Glutamatergic neuron (in vitro differentiated cells): ENCODE data around the gene ELOVL5. TPM values are rescaled to one million over a fixed set of nuclear protein-coding genes. Genes with fewer than 3 reads are reported as not detected.

Experiments used
- DNase-seq: peaks from one replicate; pipeline ENCODE4 v3.0.0; 2022
- H3K27ac Mint-ChIP-seq: one replicate; pipeline ENCODE4 v1.8.0; 2020; ENCODE audit warnings: mild to moderate bottlenecking, mixed read lengths, inconsistent platforms; ENCODE audit not compliant: unreplicated experiment
- H3K27me3 Mint-ChIP-seq: one replicate; pipeline ENCODE4 v1.8.0; 2020; ENCODE audit warnings: mild to moderate bottlenecking, moderate library complexity, mixed read lengths, inconsistent platforms; ENCODE audit not compliant: unreplicated experiment
- H3K36me3 Mint-ChIP-seq: one replicate; pipeline ENCODE4 v1.8.0; 2020; ENCODE audit warnings: mild to moderate bottlenecking, mixed read lengths, inconsistent platforms; ENCODE audit not compliant: unreplicated experiment
- H3K4me1 Mint-ChIP-seq: one replicate; pipeline ENCODE4 v1.8.0; 2020; ENCODE audit warnings: mild to moderate bottlenecking, low read depth, mixed read lengths, inconsistent platforms; ENCODE audit not compliant: unreplicated experiment
- H3K4me3 Mint-ChIP-seq: one replicate; pipeline ENCODE4 v1.8.0; 2020; ENCODE audit warnings: mild to moderate bottlenecking, mixed read lengths, inconsistent platforms; ENCODE audit not compliant: unreplicated experiment
- H3K9me3 Mint-ChIP-seq: one replicate; pipeline ENCODE4 v1.8.0; 2020; ENCODE audit warnings: mild to moderate bottlenecking, moderate library complexity, mixed read lengths, inconsistent platforms; ENCODE audit not compliant: unreplicated experiment
- total RNA-seq: library from RNA; stranded (reverse); fragmentation: NEBNext Ultra II Directional; extraction: Animal tissue kit (Norgen Biotek cat#: 25700); gene quantifications from one replicate; pipeline ENCODE4 v1.2.1, GENCODE V29; 2021; ENCODE audit not compliant: unreplicated experiment
- TF ChIP-seq, protein P1 (sequence below): fragments of 200-600 bp; sonication (generic); IDR thresholded peaks from one replicate; pipeline ENCODE4 v1.5.0; 2021; ENCODE audit not compliant: partially characterized antibody, unreplicated experiment

Gene ELOVL5
- total RNA-seq, 1 donor from 2014 or later = 97.2 TPM

DNA sequence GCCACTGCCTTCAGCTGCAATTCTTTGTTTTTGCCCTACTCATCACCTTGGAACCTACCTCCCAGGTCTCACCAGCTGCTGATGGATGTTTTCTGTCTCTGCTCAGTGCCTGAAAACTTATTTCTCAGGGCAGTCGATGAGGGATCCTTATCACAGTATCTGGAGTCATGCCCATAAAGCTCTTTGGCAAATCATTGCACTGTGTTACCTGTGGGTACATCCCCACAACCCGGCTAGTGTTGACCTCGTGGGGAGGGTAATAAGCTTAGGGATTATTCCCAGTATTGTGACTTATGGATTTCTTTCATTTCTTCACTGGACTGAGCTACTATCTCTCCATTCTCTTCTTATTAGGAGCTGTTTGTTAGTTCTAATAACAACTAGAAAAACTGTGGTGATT, 91.7 kb downstream of the ELOVL5 start:
- Mint-ChIP-seq H3K9me3 (peaks cover 2% of the 10 kb centered on the region), H3K36me3 (peaks cover 5% of the 10 kb centered on the region), H3K27ac (no peak overlapping the region), H3K27me3 (no peaks in the 10 kb centered on the region), H3K4me1 (no peaks in the 10 kb centered on the region), H3K4me3 (no peak overlapping the region)
- DNase-seq = no peak
- TF ChIP-seq, protein P1, sequence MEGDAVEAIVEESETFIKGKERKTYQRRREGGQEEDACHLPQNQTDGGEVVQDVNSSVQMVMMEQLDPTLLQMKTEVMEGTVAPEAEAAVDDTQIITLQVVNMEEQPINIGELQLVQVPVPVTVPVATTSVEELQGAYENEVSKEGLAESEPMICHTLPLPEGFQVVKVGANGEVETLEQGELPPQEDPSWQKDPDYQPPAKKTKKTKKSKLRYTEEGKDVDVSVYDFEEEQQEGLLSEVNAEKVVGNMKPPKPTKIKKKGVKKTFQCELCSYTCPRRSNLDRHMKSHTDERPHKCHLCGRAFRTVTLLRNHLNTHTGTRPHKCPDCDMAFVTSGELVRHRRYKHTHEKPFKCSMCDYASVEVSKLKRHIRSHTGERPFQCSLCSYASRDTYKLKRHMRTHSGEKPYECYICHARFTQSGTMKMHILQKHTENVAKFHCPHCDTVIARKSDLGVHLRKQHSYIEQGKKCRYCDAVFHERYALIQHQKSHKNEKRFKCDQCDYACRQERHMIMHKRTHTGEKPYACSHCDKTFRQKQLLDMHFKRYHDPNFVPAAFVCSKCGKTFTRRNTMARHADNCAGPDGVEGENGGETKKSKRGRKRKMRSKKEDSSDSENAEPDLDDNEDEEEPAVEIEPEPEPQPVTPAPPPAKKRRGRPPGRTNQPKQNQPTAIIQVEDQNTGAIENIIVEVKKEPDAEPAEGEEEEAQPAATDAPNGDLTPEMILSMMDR = no peak

GRCh38 chr6:53252177-53252692, 96.5 kb downstream of the ELOVL5 start:
- no peaks in the 10 kb centered on the region for H3K27me3 Mint-ChIP-seq
- H3K4me3 Mint-ChIP-seq = no peak overlapping the region
- H3K9me3 Mint-ChIP-seq = peaks cover 2% of the 10 kb centered on the region
- TF ChIP-seq, protein P1 = no peak
- H3K36me3 Mint-ChIP-seq = no peaks in the 10 kb centered on the region
- no peaks in the 10 kb centered on the region for H3K4me1 Mint-ChIP-seq
- no peak for DNase-seq
- no peak overlapping the region for H3K27ac Mint-ChIP-seq

DNA sequence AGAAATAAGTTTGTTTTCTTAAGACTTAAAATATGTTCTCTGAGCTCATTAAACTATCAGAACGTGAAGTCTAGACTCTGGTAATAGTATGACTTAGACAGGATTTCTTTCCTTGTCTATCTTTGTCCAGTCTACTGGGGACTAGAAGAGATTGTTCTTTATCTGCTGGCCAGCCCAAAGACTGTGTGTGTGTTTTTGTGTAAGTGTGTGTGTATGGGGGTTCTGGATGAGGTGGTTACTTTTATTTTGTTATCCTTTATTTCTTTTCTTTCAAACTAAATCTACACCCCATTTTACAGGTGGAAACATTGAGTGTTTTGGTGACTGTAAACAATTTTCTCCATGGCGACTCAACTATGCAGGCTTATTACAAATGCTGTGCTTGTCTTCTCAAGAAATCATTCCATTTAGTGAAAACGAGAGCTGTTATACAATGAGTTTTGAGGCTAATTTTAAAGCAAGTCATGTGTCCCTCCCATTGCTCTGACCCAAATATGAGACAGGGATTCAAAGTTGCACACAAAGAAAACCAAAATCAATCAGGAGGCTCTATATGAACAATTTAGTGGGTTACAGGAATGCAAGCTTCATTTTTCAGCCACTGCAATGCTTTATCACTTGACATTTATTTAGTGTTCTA, 97.6 kb downstream of the ELOVL5 start:
- peaks cover 2% of the 10 kb centered on the region for H3K9me3 Mint-ChIP-seq
- H3K4me1 Mint-ChIP-seq = no peaks in the 10 kb centered on the region
- no peaks in the 10 kb centered on the region for H3K27me3 Mint-ChIP-seq
- no peak overlapping the region for H3K4me3 Mint-ChIP-seq
- DNase-seq = no peak
- no peak overlapping the region for H3K27ac Mint-ChIP-seq
- no peaks in the 10 kb centered on the region for H3K36me3 Mint-ChIP-seq
- TF ChIP-seq, protein P1 = no peak

DNA sequence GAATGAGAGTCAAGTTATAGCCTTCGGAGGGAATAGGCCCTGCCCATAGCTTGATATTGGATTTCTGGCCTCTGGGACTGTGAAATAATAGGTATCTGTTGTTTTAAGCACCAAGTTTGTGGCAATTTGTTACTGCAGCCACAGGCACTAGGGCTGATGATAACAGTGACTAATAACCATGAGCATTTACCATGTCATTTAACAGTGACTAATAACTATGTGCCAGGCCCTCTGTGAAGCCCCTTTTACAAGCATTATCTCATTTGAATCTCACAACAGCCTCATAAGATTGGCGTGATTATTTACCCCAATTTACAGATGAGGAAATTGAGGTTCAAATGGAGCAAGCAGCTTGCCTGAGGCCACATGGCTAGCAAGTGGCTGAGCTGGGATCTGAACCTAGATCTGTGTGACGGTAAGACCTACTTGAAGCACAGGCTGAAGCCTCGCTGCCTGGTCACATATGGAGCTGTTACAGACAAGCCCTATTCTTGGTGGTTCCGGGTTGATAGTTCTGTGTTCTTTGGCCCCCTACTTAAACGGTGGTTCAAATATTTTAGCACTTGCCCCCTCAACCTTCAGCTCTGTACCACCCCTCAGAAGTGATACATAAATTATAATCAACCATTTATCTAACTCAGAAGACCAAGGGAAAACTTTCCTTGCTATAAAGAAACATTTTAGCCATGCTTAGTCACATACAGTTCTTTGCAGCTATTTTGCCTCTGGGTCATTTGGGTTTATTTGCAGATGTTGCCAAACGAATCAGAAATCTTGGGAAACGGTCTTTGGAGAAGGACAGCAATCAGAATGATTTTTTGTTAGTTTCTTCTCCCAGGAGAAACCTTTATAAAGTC, 98.3 kb downstream of the ELOVL5 start:
- Mint-ChIP-seq H3K9me3 (peaks cover 4% of the 10 kb centered on the region), H3K27ac (no peak overlapping the region), H3K27me3 (no peaks in the 10 kb centered on the region), H3K4me3 (no peak overlapping the region), H3K36me3 (no peaks in the 10 kb centered on the region), H3K4me1 (no peaks in the 10 kb centered on the region)
- TF ChIP-seq, protein P1 = no peak
- no peak for DNase-seq

DNA sequence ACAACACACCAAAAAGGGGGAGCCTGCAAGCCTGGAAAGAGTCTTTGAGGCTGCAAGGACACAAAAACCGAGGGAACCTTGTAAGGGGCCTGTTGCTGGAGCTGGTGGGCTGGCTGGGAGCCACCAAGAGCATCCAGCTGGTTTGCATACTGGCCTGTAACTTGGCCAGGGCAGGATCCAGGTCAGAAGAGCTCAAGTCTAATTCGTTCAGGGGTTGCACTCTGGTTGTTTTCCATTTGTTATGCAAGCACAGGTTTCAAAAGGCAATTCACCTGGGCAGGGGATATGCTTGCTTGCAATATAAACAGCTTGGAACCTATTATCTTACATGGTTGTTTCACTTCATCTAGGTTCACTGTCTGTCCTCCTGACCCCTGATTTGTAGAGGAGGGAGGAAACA, 101.8 kb downstream of the ELOVL5 start:
- H3K36me3 Mint-ChIP-seq = no peaks in the 10 kb centered on the region
- no peaks in the 10 kb centered on the region for H3K4me1 Mint-ChIP-seq
- no peaks in the 10 kb centered on the region for H3K27me3 Mint-ChIP-seq

More for the DNA sequence above, 101.8 kb downstream of the ELOVL5 start:
- Mint-ChIP-seq H3K4me3 (no peak overlapping the region), H3K27ac (no peak overlapping the region), H3K9me3 (peaks cover 1% of the 10 kb centered on the region)
- TF ChIP-seq, protein P1 = no peak
- DNase-seq = no peak
